Stimulated activated CD8-positive, alpha-beta memory T cell treated with anti-CD3 and anti-CD28 coated beads, Interleukin-15, amount 100 ng/mL, for 24 hours (primary cell): Measurements from ENCODE around the gene FAIM2.
"Not testable (repeated sequence)": the region's sequence is repeated elsewhere in the genome, so short reads cannot be mapped to it uniquely, and the experiment has no call there.

Experiments used
- DNase-seq: peaks from one replicate; pipeline ENCODE4 v3.0.0-alpha.2; 2020; ENCODE audit warnings: low read depth

Gene FAIM2

DNA sequence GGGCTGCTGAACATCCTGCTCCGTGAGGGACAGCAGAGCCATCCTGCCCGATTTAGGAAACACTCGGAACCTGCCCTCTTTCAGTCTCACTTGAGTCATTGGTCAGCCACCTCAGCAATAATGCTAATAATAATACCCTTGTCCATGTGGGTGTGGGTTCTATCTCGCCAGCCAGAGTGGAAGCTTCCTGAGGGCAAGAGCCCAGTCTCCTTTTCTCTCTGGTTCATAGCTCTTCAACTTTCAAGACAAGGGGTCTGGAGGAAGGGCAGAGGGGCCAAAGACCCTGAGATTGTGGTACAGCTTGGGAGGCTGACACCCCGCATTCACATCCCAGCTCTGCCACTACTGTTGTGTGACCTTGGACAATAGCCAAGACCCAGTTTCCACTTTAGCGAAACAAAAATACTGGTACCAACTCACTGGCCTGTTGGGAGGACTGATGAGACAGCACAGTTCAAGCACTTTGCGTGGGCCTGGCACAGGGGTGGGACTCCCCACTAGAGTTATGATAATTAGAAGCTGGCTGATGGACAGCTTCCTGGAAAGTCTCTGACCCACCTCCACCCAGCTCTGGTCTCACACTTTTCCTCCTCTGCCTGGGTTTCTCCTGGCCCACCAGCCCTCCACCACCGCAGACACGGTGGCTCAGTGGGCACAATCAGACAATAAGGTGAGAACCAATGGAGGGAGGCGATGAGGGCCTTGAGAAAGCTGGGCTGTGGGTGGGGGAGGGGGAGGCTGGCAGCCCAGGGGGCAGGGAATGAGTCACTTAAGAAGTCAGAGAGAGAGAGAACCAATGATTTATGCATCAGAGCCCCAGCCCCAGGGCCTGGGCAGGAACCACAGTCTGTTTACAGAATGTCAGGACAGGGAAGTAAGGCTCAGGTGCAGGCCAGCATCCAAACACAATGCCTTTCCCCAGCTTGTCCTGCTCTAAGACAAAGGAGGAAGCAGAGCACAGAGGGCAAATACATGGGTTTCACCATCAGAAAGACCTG, 9.6 kb downstream of the FAIM2 start:
- DNase-seq, result no peak

- no peak for DNase-seq
Measured at GRCh38 chr12:49892732-49893317, 10.9 kb downstream of the FAIM2 start.

- DNase-seq, result no peak
Measured at GRCh38 chr12:49892084-49892731, 11.5 kb downstream of the FAIM2 start.

DNA sequence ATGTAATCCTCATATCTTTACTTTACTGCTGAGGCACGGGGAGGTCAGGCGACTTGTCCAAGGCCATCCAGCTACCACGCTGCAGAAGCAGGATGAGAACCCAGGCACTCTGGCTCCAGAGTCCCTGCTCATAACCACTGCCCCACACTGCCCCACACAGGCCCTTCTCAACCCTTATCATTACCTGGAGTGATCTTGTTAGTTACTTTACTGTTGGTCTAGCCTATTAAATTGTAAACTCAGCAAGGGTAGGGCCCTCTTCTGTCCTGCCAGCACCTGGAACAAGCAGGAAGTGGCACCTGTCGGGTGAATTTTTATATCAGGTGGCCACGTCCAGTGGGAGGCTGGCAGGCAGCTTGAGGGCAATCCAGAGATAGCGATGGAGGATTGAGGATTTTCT, 12.2 kb downstream of the FAIM2 start:
- no peak for DNase-seq

DNA sequence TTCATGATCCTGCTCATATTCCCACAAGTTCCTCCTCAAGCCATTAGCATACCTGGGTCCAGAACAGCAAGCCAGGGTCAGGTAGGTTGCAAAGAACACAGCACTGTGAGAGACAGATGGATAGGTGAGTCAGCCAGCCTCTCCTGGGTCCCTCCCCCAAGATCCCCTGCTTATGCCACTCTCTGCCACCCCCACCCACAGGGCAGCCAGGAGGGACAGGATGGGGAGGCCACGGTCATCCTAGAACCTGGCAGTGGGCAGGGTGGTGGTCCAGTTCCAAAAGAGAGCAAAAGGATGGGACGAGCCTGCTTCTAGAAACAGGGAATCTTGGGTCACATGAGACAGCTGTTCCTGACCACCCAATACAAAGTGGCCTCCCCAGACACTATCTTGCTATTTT, 12.7 kb downstream of the FAIM2 start:
- no peak for DNase-seq

DNA sequence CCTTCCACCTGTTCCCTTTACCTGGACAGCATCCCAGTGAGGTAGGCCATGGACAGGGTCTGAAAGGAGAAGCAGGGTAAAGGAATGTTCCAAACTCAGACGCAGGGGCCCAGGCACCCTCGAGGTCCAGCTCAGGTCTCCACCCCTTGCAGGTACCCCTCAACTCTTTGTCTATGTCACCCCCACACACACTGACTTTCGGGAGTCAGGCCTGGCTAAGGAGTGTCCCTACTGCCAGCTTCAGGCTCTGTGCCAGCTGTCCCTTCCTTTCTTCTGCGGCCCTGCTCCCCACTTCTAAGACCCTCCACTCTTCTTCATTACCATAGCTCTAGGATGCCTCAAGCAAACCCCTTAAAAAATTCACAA, 13.6 kb downstream of the FAIM2 start:
- DNase-seq, result no peak

GRCh38 chr12:49889361-49890095, 14.2 kb downstream of the FAIM2 start:
- no peak for DNase-seq

DNA sequence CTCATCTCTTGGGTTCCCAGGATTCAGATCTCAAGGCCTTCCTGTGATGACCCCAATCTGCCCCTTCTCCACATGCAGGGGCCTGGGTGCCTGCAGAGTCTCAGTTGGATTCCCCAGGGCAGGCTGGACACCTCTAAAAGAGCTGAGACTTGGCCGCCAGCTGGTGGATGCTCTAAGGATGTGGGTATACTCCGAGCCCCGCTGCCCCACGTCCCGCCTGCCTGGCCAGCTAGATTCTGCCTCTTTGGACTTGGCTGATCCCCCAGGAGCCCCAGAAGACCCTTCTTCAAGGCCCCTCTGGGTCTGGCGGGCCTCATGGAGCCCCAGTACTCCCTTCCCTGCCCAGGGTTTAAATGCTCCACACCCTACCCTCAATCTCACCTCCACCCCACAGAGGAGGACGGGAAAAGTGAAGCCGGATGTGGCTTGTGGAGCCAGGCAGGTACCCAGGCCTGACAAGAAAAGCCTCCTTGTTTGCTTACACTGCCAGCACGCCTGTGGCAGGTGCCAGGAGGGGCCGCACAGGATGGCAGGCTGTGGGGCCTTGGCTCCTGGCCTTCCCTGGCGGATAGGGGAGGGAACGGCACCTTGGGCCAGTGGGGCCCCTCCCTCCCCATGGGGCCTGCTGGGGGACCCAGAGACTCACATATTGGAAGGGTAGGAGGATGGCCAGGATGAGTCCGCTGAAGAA, 15.1 kb downstream of the FAIM2 start:
- DNase-seq, result no peak

GRCh38 chr12:49887536-49888401, 15.9 kb downstream of the FAIM2 start:
- no peak for DNase-seq

DNA sequence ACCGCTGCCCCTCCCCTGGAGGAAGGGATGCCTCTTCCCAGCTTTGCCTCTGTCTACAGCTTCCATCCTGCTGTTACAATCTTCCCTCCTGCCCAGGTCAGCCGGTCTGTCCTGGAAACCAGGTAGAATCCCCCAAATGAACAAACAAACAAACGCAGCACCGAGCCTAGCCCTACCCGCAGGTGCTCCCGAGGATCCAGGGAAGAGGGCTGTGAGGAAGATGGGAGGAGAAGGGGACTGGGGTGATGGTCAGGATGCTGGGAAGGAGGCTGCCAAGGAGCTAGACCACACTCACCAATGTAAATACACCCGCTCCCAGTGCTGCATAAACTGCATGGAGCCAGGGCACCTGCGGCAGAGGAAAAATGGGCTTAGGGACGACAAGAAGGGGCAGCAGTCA, 16.6 kb downstream of the FAIM2 start:
- no peak for DNase-seq

- no peak for DNase-seq
Measured at GRCh38 chr12:49885663-49886461, 17.8 kb downstream of the FAIM2 start.

GRCh38 chr12:49885118-49885517, 18.6 kb downstream of the FAIM2 start:
- no peak for DNase-seq

- DNase-seq, result no peak
Measured at GRCh38 chr12:49882851-49883464, 20.7 kb downstream of the FAIM2 start.

DNA sequence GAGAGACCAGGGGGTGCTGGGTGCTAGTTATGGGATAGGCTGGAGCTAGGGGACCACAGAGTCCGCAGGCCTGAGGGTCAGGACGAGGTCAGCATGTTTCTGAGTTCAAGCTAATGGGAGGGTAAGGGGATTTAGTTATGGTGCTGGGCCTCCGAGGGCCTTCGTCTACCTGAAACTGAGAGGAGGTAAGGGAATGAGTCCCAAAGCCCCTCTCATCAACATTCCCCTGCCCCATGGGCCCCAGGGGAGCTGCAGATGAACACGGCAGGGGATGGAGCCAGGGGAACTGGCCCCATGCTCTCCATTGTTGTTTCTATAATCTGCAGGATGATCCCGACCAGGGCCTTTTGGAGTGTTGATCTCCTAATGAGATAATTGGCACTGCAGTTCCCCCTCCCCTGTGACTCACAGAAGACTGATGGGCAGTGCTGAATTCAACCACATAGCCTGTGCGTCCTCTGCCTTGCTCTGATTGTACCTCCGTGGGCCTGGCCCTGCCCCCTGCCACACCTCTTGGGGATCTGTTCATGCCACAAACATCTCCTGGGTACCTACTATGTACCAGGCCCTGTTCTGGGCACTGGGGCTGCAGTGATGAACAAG, 21.4 kb downstream of the FAIM2 start:
- DNase-seq, result no peak

GRCh38 chr12:49881415-49882247, 22.1 kb downstream of the FAIM2 start:
- no peak for DNase-seq

DNA sequence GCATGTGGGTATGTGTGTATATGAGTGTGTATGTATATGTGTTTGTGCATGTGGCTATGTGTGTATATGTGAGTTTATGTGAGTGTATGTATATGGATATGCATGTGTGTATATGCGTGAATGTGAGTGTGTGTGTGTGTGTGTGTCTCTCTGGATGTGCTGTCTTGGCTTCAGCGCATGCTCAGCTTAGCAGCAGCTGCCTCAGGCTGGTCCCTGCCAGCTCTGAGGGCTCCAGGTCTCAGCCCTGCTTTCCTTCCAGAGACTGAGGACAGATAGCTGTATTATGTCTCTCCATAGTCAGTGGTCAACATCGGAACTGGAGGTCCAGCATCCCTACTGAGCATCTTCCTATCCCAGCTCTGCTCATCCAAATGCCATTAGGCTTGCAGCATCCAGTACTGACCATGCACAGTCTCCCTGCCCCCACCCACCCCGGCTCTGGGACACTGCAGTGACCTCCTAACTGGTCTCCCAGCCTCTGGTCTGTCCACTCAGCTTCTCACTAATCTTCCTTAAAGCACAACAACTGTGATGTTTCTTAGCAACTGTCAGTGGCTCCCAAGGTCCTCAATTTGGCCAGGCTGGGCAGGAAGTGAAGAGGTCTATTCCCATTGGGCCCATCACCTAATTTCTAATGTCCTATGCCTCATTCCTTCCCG, 22.8 kb downstream of the FAIM2 start:
- DNase-seq, result no peak

GRCh38 chr12:49879065-49879464, 24.6 kb downstream of the FAIM2 start:
- not testable (repeated sequence) for DNase-seq

DNA sequence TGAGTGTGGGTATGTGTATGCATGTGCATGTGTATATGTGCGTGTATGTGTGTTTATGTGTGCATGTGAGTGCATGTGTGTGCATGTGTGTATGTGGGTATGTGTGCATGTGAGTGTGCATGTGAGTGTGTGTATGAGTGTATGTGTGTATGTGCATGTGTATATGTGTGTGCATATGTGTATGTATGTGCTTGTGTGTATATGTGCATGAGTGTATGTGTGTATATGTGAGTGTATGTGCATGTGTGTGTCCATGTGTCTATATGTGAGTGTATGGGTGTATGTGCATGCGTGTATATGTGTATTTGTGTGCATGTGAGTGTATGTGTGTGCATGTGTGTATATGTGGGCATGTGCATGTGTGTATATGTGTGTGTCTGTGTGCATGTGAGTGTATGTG, 25.7 kb downstream of the FAIM2 start:
- no peak for DNase-seq
